GM12865 (cell line): ENCODE data around the gene KL.

Source experiments
- DNase-seq: peaks from one replicate; pipeline ENCODE4 v3.0.0; 2010; ENCODE audit warnings: low read depth
- H3K4me3 ChIP-seq: 2 replicates; pipeline ENCODE4 v1.5.1; 2011; ENCODE audit warnings: mild to moderate bottlenecking, low read depth, low read length, control low read depth
- TF ChIP-seq, protein P1 (sequence below): IDR thresholded peaks from 2 replicates; pipeline ENCODE4 v1.5.1; 2011; ENCODE audit warnings: low read length, control low read depth, low read depth, inconsistent platforms; ENCODE audit not compliant: insufficient read depth; ENCODE audit errors: missing control alignments

The KL gene

DNA sequence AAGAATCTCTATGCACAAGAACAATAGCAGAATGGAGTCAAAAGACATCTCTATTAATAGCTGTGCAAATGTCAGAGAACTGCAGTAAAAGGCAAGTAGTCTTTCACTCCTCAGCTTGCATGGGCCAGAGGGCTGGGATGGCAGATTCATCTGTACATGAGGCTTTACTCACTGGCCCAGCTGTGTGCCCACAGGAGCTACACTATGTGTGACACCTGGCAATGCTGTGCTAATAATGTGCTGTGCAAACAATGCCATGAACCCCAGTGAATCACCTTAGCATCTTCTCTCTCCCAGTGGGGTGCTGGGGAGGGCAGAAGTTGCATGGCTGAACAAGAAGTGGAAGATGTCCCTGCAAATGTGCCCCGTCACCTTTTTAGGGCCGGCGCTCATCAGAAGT, 73.1 kb downstream of the KL start:
- no peak overlapping the region for H3K4me3 ChIP-seq
- TF ChIP-seq, protein P1, sequence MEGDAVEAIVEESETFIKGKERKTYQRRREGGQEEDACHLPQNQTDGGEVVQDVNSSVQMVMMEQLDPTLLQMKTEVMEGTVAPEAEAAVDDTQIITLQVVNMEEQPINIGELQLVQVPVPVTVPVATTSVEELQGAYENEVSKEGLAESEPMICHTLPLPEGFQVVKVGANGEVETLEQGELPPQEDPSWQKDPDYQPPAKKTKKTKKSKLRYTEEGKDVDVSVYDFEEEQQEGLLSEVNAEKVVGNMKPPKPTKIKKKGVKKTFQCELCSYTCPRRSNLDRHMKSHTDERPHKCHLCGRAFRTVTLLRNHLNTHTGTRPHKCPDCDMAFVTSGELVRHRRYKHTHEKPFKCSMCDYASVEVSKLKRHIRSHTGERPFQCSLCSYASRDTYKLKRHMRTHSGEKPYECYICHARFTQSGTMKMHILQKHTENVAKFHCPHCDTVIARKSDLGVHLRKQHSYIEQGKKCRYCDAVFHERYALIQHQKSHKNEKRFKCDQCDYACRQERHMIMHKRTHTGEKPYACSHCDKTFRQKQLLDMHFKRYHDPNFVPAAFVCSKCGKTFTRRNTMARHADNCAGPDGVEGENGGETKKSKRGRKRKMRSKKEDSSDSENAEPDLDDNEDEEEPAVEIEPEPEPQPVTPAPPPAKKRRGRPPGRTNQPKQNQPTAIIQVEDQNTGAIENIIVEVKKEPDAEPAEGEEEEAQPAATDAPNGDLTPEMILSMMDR, result no peak
- DNase-seq, result no peak

DNA sequence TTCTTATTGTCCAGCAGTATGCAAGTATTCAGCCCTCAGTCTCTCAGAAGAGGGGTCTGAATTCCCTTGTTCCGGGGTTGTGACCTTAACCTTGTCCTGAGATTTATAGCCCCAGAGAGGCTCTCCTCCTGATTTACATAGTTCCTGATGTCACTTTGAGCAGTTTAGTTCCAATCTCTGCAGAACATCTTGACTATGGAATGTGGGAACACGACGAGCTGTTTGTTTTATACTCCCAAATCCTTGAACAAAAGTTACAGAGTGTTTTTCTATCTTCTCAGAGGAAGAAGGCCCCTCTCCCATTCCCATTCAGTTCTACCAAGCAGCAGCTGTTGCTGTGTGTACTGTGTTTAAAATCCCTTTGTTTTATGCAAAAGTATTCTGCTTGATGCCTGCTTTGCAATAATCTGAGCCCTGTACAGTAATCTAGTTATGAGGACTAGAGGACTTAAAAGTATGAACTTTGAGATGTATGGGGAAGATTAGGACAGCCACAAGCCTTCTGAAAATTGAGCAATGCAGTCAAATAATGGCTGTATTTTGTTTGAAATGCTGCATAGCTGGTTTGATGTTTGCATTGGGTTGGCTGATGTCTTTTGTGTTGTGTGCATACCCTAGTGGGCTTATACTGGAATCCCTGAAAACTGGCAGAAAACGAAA, 74.7 kb downstream of the KL start:
- no peak for DNase-seq
- no peak overlapping the region for H3K4me3 ChIP-seq
- TF ChIP-seq, protein P1, result no peak

DNA sequence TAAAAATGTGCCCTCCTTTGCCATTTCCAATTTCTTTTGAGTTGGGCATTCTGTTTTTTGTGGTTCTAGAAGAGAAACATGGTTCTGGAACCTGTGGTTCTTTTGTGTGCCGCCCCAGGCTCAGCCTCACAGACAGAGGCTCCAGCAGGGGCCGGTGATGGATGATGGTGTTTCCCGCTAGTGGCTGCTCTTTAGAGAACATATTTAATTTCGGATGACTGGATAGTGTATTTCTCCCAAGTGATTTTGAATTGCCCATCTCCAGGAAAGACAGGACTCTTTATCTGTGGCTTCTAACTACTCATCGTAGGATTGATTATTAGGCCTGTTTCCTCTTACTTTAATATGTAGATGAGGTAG, 75.2 kb downstream of the KL start:
- no peak for DNase-seq
- TF ChIP-seq, protein P1, result no peak

DNA sequence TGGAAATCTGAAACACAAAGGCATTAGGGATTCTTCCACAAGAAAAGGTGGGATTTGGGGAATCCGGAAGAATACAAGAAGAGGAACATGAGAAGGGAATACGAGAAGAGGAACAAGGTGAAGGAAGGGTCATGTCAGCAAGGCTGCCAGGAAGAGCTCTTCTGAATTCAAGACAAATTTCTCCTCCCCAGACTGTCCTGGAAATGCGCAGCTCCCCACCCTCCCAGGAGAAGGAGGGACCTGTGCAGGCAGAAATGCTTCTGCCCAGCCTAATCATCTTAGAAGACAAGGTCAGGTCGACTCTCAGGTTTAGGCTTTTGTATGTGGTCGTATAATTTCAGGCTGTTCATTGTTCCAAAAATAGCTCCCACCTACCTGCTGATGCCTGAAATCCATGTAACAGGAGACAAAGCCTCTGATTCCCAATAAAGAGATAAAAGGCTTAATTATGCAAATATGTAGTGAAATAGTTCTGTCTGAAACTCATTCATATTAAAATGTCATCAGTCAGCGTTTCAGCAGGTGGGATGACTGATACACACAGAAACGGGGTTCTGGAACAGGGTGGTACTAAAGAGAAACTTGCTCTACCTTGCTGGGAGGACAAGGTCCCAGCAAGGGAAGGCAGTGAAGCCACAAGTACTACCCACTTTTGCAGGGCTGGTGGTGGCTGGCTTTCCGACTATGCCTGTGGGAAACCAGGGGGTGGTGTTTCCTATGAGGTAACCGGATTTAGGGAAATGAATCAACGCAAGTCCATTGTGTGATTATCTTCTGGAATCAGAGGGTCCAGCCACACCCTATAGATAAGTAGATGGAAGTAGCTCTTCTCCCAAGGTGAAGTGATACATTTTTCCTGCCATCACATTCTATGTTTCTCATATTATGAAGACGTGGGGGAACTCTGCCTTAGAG, 76.1 kb downstream of the KL start:
- H3K4me3 ChIP-seq, result no peak overlapping the region
- TF ChIP-seq, protein P1, result no peak
- no peak for DNase-seq

More for the DNA sequence above, 75.2 kb downstream of the KL start:
- H3K4me3 ChIP-seq, result no peak overlapping the region

DNA sequence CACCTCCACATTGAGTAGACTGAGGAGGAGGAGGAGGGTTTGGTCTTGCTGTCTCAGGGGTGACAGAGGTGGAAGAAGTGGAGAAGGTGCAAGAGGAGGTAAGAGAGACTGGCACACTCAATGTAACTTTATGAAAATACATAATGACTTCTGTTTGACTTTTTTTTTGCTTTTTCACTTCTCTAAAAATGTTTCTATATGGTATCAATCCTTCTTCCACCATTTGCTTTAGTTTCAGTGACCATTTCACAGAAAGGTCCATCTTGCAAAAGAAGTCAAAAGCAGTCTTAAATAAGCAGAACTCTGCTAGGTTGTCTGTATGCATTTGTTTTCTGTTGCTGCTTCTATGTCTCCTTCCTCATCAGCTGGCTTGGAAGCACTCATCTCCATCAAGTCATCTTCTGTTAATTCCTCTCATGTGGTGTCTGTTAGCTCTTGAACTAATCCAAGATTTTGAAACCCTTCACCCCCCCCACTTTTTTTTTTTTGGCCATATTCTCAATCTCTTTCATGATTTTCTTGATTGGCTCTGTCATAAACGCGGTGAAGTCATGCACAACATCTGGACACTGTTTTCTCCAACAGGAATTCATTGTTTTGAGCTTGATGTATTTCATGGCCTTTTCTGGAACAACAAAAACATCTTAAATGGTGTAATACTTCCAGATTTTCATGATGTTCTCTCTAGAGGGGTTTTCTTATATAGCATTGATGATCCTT, 80.8 kb downstream of the KL start:
- DNase-seq, result peak; percentile 37
- TF ChIP-seq, protein P1, result no peak
- no peak overlapping the region for H3K4me3 ChIP-seq

DNA sequence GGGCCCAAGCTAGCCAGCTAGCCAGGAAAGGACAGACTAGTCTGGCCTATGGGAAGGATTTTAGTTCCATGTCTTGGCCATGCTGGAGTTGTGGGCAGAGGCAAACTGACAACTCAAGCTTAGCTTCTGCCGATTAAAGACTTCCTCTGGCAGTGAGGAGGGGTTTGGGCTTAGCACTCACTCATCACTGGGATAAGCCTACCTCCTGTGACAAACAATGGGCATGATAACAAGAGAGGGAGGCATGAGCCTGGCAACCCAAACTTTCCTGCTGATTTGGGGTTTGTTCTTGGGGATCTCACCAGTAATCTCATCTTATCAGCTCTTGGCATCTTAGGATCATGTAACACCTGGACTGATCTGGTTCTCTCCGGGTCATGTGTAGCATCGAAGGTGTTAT, 83.6 kb downstream of the KL start:
- TF ChIP-seq, protein P1, result no peak
- H3K4me3 ChIP-seq, result no peak overlapping the region
- no peak for DNase-seq
